B cell (primary cell): Measurements from ENCODE around the gene IVNS1ABP.

Source experiments
- EZH2 ChIP-seq: IDR thresholded peaks from 2 replicates; pipeline ENCODE4 v1.6.1; 2012; ENCODE audit warnings: borderline replicate concordance, low read depth, mild to moderate bottlenecking, moderate library complexity, low read length; ENCODE audit not compliant: insufficient read depth, poor library complexity, severe bottlenecking
- TF ChIP-seq, protein P1 (sequence below): fragments of 200-600 bp; IDR thresholded peaks from one replicate; pipeline ENCODE4 v1.8.0; 2022; ENCODE audit warnings: antibody characterized with exemption, mild to moderate bottlenecking

DNA sequence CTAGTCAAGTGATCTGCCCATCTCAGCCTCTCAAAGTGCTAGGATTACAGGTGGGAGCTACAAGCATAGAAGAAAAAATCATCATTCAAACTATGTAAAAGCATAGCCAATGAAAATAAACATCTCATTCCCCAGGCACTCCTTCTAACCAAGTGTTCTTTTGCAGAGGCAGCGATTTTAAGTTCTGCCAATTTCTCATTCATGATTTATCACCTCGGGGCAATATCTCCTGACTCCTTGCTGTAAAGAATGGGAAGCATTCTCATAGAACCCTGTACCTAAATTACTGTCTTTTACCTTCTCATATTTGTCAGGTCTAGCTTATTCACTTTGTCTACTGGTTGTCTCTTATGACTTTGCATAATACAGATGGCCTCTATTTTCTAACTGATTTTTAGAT lies 32.5 kb upstream of the IVNS1ABP start:
- TF ChIP-seq, protein P1, sequence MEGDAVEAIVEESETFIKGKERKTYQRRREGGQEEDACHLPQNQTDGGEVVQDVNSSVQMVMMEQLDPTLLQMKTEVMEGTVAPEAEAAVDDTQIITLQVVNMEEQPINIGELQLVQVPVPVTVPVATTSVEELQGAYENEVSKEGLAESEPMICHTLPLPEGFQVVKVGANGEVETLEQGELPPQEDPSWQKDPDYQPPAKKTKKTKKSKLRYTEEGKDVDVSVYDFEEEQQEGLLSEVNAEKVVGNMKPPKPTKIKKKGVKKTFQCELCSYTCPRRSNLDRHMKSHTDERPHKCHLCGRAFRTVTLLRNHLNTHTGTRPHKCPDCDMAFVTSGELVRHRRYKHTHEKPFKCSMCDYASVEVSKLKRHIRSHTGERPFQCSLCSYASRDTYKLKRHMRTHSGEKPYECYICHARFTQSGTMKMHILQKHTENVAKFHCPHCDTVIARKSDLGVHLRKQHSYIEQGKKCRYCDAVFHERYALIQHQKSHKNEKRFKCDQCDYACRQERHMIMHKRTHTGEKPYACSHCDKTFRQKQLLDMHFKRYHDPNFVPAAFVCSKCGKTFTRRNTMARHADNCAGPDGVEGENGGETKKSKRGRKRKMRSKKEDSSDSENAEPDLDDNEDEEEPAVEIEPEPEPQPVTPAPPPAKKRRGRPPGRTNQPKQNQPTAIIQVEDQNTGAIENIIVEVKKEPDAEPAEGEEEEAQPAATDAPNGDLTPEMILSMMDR, result no peak
- TF ChIP-seq EZH2, result no peak
